HEK293 (cell line): ENCODE results near the gene TP53BP2.

Source experiments
- HOXC10 ChIP-seq: sonication (generic); formaldehyde crosslinking; IDR thresholded peaks from 2 replicates; pipeline ENCODE4 v1.8.1; 2023; ENCODE audit warnings: mild to moderate bottlenecking, missing genetic modification reagents
- ZNF155 ChIP-seq: fragments of 450-650 bp; formaldehyde crosslinking; IDR thresholded peaks from 2 replicates; pipeline ENCODE4 v1.5.1; 2016; ENCODE audit warnings: missing biosample characterization, missing genetic modification characterization
- TF ChIP-seq, protein P1 (sequence below): fragments of 450-650 bp; formaldehyde crosslinking; IDR thresholded peaks from 2 replicates; pipeline ENCODE4 v1.5.1; 2016; ENCODE audit warnings: missing biosample characterization, missing genetic modification characterization

DNA sequence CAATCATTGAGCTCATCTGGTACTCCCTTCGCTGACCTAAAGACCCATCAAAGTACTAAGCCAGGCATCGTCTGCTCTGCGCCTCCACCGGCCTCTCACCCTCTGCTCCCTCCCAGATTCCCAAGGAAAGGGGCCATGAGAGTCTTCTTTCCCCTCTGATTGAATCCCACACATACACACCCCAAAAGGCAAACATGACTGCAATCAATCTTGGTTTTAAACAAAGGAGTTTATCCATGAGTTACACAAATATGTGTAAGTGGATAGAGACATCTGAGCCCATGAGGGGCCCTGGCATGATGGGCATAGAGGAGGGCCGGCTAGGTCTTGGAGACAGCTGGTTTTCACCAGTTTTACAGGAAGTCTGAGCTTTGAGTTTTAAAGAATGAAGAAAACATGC is 82.5 kb downstream of the TP53BP2 start:
- TF ChIP-seq, protein P1, sequence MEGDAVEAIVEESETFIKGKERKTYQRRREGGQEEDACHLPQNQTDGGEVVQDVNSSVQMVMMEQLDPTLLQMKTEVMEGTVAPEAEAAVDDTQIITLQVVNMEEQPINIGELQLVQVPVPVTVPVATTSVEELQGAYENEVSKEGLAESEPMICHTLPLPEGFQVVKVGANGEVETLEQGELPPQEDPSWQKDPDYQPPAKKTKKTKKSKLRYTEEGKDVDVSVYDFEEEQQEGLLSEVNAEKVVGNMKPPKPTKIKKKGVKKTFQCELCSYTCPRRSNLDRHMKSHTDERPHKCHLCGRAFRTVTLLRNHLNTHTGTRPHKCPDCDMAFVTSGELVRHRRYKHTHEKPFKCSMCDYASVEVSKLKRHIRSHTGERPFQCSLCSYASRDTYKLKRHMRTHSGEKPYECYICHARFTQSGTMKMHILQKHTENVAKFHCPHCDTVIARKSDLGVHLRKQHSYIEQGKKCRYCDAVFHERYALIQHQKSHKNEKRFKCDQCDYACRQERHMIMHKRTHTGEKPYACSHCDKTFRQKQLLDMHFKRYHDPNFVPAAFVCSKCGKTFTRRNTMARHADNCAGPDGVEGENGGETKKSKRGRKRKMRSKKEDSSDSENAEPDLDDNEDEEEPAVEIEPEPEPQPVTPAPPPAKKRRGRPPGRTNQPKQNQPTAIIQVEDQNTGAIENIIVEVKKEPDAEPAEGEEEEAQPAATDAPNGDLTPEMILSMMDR (tag by site-specific recombination): no peak
- no peak for TF ChIP-seq ZNF155 (tag by site-specific recombination)
- TF ChIP-seq HOXC10 (CRISPR knock-in tag): no peak
